ENCODE measurements around the gene RS1. TPM values are rescaled to one million over a fixed set of nuclear protein-coding genes. Genes with fewer than 3 reads are reported as not detected.

RS1 gene
- total and polyA plus RNA-seq, 9 of the 15 experiments (the other 6 are each of a cell fraction or from before 2014, with no cell fraction given), result not detected

DNA sequence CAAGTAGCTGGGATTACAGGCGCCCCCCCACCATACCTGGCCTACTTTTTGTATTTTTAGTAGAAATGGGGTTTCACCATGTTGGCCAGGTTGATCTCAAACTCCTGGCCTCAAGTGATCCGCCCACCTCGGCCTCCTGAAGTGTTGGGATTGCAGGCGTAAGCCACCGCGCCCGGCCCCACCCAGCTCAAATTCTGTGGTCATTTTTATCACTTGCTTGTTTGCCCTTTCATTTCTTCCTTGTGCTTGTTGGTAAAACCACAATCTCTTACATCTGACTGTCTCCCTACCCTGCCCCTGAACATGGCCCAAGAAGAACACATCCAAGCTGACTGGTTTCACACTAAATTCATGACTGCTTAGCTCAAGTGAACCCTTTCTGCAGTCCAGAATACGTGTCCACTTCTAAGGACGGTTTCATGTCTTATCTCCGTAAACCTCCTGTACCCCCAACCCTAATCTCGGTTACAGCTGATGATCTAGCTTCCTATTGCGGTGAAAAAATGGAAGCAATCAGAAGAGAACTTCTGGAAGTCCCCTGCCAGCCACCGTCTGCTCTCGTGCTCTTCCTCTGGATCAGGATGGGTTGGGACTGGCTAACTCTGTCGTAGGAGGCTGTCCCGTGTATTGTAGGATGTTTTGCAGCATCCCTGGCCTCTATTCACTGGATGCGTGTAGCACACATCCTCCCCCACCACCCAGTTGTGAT lies 5.4 kb upstream of the RS1 start (continued):
- TF ChIP-seq, protein P1, sequence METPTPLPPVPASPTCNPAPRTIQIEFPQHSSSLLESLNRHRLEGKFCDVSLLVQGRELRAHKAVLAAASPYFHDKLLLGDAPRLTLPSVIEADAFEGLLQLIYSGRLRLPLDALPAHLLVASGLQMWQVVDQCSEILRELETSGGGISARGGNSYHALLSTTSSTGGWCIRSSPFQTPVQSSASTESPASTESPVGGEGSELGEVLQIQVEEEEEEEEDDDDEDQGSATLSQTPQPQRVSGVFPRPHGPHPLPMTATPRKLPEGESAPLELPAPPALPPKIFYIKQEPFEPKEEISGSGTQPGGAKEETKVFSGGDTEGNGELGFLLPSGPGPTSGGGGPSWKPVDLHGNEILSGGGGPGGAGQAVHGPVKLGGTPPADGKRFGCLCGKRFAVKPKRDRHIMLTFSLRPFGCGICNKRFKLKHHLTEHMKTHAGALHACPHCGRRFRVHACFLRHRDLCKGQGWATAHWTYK (CRISPR knock-in tag; IDR thresholded peaks at IDR 0.05), result no peak
- TF ChIP-seq, protein P2, sequence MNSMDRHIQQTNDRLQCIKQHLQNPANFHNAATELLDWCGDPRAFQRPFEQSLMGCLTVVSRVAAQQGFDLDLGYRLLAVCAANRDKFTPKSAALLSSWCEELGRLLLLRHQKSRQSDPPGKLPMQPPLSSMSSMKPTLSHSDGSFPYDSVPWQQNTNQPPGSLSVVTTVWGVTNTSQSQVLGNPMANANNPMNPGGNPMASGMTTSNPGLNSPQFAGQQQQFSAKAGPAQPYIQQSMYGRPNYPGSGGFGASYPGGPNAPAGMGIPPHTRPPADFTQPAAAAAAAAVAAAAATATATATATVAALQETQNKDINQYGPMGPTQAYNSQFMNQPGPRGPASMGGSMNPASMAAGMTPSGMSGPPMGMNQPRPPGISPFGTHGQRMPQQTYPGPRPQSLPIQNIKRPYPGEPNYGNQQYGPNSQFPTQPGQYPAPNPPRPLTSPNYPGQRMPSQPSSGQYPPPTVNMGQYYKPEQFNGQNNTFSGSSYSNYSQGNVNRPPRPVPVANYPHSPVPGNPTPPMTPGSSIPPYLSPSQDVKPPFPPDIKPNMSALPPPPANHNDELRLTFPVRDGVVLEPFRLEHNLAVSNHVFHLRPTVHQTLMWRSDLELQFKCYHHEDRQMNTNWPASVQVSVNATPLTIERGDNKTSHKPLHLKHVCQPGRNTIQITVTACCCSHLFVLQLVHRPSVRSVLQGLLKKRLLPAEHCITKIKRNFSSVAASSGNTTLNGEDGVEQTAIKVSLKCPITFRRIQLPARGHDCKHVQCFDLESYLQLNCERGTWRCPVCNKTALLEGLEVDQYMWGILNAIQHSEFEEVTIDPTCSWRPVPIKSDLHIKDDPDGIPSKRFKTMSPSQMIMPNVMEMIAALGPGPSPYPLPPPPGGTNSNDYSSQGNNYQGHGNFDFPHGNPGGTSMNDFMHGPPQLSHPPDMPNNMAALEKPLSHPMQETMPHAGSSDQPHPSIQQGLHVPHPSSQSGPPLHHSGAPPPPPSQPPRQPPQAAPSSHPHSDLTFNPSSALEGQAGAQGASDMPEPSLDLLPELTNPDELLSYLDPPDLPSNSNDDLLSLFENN (IDR thresholded peaks at IDR 0.05; ENCODE audit: low read depth in 2 of 2, low read length in 2 of 2), result peak in 1 of 2 experiments; percentile 63; a peak in 1 of 4 replicates
- TF ChIP-seq, protein P3, sequence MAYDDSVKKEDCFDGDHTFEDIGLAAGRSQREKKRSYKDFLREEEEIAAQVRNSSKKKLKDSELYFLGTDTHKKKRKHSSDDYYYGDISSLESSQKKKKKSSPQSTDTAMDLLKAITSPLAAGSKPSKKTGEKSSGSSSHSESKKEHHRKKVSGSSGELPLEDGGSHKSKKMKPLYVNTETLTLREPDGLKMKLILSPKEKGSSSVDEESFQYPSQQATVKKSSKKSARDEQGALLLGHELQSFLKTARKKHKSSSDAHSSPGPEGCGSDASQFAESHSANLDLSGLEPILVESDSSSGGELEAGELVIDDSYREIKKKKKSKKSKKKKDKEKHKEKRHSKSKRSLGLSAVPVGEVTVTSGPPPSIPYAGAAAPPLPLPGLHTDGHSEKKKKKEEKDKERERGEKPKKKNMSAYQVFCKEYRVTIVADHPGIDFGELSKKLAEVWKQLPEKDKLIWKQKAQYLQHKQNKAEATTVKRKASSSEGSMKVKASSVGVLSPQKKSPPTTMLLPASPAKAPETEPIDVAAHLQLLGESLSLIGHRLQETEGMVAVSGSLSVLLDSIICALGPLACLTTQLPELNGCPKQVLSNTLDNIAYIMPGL (CRISPR knock-in tag; IDR thresholded peaks at IDR 0.05), result no peak
- TF ChIP-seq TCF3 (CRISPR knock-in tag; IDR thresholded peaks at IDR 0.05) (peak; percentile 78), ZNF79 (CRISPR knock-in tag; IDR thresholded peaks at IDR 0.05; ENCODE audit: low read depth) (no peak), SETDB1 (IDR thresholded peaks at IDR 0.05; ENCODE audit: low read length) (no peak), NFE2L1 (tag; IDR thresholded peaks at IDR 0.05; ENCODE audit: borderline replicate concordance, low read depth) (no peak), ARNT (IDR thresholded peaks at IDR 0.05) (no peak), RHOXF2B (CRISPR knock-in tag; conservative IDR thresholded peaks at IDR 0.05) (no peak), NCOR1 (IDR thresholded peaks at IDR 0.05) (peak; percentile 56), EHMT2 (IDR thresholded peaks at IDR 0.05) (no peak), NR3C1 (CRISPR knock-in tag; IDR thresholded peaks at IDR 0.05) (no peak), ZNF586 (CRISPR knock-in tag; conservative IDR thresholded peaks at IDR 0.05) (no peak), KLF16 (IDR thresholded peaks at IDR 0.05) (peak; percentile 73), ZKSCAN8 (CRISPR knock-in tag; IDR thresholded peaks at IDR 0.05) (no peak), NCOA6 (IDR thresholded peaks at IDR 0.05) (no peak)
- TF ChIP-seq, protein P4, sequence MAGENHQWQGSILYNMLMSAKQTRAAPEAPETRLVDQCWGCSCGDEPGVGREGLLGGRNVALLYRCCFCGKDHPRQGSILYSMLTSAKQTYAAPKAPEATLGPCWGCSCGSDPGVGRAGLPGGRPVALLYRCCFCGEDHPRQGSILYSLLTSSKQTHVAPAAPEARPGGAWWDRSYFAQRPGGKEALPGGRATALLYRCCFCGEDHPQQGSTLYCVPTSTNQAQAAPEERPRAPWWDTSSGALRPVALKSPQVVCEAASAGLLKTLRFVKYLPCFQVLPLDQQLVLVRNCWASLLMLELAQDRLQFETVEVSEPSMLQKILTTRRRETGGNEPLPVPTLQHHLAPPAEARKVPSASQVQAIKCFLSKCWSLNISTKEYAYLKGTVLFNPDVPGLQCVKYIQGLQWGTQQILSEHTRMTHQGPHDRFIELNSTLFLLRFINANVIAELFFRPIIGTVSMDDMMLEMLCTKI (IDR thresholded peaks at IDR 0.05; ENCODE audit: partially characterized antibody), result no peak
- TF ChIP-seq, protein P5, sequence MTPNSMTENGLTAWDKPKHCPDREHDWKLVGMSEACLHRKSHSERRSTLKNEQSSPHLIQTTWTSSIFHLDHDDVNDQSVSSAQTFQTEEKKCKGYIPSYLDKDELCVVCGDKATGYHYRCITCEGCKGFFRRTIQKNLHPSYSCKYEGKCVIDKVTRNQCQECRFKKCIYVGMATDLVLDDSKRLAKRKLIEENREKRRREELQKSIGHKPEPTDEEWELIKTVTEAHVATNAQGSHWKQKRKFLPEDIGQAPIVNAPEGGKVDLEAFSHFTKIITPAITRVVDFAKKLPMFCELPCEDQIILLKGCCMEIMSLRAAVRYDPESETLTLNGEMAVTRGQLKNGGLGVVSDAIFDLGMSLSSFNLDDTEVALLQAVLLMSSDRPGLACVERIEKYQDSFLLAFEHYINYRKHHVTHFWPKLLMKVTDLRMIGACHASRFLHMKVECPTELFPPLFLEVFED (CRISPR knock-in tag; conservative IDR thresholded peaks at IDR 0.05), result no peak

All from K562 (cell line).